OCI-M1 (cell line): ENCODE measurements around the gene ACTR5.

Source experiments
- DNase-seq: peaks from one replicate; lab custom pipeline; 2025; lab: John Stamatoyannopoulos, UW

Gene ACTR5

DNA sequence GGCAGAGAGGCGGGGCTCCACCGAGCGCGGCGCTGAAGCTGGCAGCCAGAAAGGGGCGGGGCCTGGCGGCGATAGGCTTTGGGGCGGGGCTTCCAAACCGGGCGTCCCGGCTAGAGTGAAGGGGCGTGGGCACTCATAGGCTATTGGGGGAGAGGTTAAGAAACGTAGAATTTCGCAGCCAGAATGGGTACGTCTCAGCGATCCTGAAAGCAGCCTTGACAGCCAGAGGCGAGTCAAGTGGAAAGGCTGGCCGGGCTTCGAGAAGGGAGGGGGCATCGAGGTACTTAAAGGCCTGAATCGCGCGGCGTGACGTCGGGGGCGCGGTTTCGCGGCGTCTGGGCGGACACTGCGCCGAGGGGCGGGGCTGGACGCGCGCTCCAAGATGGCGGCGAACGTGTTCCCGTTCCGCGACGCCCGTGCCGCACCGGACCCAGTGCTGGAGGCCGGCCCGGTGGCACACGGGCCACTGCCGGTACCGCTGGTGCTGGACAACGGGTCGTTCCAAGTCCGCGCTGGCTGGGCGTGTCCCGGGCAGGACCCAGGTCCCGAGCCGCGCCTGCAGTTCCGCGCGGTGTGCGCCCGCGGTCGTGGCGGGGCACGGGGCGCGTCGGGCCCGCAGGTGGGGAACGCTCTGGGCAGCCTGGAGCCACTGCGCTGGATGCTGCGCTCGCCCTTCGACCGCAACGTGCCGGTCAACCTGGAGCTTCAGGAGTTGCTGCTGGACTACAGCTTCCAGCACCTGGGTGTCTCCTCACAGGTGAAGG lies at the start of gene ACTR5:
Gene ACTR5, plus strand, starts transcription at position 364 of the 764 bp plus-strand sequence. Its CDS starts 19 bp downstream, at position 383.
- DNase-seq, result peak; percentile 97

DNA sequence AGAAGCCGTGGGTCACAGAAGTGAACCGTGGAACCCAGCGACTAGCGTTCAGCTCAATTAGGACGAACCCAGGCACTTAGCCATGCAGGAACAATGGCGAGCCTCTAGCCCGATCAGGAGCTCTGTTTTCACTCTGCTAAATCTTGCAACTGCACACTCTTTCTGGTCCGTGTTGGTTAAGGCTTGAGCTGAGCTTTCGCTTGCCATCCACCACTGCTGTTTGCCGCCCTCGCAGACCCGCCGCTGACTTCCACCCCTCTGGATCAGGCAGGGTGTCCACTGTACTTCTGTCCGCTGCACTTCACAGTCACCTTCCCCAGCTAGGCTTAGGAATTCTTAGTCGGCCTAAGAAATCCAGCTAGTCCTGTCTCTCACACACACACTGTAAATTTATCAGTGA lies 49.7 kb upstream of the ACTR5 start:
- DNase-seq, result no peak

- no peak for DNase-seq
Measured at GRCh38 chr20:38700141-38700540, 48.1 kb upstream of the ACTR5 start.

- no peak for DNase-seq
Measured at GRCh38 chr20:38700926-38701325, 47.3 kb upstream of the ACTR5 start.

- no peak for DNase-seq
Measured at GRCh38 chr20:38703526-38703925, 44.7 kb upstream of the ACTR5 start.

DNA sequence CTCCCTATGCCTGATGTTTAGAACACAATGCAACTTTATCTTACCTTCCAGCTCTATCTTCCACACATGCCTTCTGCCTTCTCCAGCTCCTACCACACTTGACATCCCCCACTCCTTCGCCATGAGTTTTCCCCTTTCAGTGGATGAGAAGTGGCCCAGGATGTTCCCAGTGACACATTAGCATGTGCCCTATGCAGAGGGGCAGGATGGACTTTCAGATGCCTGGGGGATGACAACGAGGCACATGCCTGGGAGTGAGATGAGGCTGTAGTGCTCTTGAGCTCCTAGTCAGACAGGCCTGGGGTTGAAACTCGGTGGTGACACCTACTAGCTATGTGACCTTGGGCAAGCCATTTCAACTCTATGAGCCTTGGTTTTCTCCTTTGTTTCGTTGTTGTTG lies 44.1 kb upstream of the ACTR5 start:
- no peak for DNase-seq

DNA sequence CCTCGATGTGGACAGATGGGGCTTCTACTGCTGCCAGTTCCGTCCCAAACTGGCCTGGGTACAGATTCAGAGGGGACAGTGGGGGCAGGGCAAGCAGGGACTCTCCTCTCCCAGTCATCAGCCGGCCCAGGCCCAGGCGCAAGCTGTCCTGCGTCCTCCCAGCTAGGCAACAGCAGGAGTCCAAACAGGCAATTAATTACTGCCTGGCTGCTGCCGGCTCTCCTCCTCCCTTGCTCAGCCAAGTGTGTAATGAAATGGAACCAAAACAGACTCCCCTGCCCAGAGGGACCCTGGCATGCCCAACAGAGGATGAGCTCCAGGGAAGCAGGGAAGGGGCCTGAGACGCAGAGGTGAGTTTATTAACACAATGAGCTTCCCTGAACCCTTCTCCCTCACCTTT lies 41.8 kb upstream of the ACTR5 start:
- no peak for DNase-seq

- no peak for DNase-seq
Measured at GRCh38 chr20:38714308-38714707, 34.0 kb upstream of the ACTR5 start.

GRCh38 chr20:38715646-38716045 lies 32.6 kb upstream of the ACTR5 start:
- DNase-seq, result no peak

DNA sequence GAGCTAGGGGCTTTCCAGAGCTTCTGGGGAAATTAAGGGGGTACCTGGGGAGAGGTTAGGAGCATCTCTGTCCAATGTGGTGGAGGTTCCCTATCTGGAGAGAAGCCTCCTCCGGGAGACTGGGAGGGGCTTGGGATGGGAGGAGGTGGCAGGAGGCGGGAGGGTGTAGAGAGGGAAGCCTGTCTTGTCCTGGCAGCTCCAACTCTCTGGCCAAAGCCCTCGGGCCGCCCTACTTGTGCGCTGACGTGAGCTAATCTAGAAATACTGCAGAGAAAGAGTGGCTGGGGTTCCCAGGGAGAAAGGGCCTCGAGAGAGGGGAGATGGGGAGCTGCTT lies 25.6 kb upstream of the ACTR5 start:
- no peak for DNase-seq

DNA sequence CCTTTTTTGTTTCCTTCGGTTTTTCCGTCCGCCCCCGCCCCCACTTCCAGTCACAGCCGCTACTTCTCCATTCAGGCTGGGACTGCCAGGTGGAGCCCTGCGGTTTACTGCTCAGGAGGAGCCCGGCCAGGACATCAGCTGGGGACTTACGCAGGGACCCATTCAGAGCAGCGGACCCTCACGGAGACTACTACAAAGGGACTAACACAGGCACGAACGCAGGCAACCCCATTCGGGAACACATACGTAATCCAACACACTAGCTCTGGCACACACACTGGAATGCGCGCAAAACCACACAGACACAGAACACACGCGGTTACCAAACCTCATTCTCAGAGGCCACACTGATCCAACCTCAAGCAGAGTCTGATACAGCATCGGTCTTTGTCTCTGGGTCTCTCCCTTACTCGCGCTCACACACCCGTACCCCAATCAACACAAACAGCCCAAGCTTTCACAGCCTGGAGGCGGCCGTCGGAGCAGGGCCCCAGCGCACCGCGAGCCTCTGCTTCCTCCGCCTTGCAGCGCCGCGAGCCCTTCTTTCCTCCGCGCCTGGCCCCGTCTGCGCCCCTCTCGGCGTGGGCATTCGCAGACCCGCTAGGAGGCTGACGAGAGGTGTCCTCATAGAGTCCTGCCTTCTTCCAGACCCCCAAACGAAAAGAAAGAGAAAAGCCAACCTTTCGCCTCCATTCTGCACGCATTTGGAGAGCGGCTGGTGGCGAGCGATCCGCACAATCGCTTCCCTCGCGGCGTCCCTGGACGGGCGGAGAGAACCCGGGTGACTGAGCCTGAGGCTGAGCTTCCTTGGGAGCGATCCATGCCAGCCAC lies 25.0 kb upstream of the ACTR5 start:
- no peak for DNase-seq

GRCh38 chr20:38723848-38724625 lies 24.2 kb upstream of the ACTR5 start, which contains the start of gene SLC32A1:
TSS of gene SLC32A1 (plus strand) at chr20:38724486. CDS start at chr20:38724725, 239 bp downstream.
- DNase-seq, result no peak

DNA sequence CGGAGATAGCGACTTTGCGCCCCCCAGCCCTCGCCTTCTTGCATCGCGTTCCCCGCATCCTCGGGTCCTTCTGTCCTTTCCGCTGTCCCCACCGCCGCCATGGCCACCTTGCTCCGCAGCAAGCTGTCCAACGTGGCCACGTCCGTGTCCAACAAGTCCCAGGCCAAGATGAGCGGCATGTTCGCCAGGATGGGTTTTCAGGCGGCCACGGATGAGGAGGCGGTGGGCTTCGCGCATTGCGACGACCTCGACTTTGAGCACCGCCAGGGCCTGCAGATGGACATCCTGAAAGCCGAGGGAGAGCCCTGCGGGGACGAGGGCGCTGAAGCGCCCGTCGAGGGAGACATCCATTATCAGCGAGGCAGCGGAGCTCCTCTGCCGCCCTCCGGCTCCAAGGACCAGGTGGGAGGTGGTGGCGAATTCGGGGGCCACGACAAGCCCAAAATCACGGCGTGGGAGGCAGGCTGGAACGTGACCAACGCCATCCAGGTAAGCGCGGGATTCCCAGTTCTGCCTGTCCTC lies 23.6 kb upstream of the ACTR5 start:
- DNase-seq, result no peak

DNA sequence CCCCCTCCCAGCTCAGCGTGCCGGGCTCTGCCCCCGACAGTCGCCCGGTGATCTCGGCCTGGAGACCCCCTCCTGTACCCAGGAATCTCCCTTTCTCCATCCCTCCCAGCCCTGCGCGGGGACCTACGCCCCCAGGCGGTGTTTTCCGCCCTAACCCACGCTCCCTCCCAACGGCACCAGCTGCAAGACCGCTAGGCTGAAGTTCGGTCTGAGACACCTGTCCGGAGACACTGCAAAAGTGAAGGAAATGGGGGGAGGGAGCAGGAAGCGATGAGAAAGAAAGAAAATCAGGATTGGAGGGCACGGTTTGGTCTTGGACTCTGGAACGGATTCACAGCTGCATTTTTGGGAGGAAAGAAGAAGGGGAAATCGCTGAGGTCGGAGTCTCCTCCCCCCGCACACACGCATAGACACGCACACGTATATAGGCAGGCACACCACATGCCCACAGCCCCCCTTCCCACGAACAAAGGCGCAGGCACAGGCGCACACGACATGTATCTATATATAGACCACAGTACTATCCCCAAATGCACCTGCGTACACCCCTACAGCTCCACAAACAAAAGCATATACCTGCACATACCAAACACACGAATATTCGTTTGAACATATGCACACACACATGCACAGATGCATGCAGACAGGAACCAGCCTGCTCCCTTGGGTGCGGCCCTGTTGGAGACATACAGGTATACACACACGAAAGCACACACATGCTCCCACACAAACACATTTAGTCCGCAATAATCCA lies 22.9 kb upstream of the ACTR5 start:
- no peak for DNase-seq

DNA sequence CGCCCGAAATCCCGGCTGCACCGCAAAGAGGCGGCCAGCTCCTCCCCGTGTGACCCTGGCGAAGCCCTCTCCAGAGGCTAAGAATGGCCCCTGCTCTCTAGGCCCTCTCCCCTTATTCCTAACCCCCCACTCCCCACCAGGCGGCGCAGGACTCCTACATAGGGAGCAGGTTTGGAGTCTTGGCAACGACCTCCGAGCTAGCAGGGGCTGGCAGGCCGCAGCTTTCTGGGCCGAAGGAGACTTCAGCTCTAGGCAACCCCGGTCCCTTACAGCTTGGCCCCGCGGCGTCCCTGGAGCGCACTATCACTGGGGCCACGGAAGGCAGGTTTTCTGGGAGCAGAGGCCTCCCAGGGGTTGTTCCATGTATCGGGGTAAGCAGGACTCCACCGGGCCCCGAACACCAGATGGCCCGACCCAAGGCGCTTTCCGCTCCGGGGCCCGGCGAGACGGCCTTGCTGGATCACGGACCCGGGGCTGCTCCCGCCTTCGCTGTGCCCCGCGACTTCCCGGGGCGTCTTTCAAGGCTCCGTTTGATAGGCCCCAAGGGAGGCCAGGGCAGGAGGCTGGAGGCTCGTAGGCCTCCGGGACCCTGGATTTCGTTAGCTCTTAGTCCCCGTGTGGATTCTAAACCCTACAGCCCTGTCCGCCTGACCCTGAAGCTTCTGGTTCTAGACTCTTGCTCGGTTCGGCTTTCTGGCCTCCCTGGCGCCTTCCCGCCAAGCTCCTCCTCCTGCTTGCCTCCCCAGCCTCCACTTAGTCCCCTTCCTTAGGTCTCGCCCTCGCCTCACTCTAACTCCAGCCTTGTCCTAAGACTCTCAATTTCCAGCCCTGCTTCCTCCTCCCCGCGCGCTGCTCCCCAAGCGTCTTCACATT lies 22.1 kb upstream of the ACTR5 start:
- DNase-seq, result peak; percentile 14

DNA sequence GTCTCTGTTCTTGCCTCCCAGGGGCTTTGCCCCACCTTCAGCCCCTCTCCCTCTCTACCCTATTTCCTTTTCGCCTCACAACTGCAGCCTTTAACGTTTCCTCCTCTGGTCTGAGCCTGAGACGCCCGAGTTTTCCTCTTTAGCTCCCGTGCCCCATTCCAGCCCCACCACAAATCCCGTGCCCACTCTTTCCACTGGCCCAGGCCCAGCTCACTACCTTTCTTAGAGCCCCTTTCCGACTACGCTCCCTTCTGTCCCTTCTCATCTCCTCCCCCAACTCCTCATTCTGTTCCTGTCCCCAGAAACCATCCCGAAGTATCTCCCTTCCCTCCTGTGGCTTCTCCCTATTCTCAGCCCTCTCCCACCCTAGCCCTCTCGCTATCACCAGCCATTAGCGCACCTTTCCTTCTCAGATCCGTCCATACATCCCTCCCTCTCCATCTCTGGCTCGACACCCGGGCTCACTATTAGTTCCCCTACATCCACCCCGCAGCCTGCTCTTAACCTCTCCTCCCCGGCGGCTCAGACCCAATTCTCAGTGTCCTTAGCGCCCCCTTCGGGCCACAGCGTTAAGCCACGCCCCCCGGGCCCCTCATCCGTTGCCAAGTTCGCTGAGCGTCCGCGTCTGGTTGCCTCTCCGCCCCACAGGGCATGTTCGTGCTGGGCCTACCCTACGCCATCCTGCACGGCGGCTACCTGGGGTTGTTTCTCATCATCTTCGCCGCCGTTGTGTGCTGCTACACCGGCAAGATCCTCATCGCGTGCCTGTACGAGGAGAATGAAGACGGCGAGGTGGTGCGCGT lies 21.3 kb upstream of the ACTR5 start:
- DNase-seq, result peak; percentile 53

DNA sequence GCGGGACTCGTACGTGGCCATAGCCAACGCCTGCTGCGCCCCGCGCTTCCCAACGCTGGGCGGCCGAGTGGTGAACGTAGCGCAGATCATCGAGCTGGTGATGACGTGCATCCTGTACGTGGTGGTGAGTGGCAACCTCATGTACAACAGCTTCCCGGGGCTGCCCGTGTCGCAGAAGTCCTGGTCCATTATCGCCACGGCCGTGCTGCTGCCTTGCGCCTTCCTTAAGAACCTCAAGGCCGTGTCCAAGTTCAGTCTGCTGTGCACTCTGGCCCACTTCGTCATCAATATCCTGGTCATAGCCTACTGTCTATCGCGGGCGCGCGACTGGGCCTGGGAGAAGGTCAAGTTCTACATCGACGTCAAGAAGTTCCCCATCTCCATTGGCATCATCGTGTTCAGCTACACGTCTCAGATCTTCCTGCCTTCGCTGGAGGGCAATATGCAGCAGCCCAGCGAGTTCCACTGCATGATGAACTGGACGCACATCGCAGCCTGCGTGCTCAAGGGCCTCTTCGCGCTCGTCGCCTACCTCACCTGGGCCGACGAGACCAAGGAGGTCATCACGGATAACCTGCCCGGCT lies 20.6 kb upstream of the ACTR5 start:
- DNase-seq, result no peak

DNA sequence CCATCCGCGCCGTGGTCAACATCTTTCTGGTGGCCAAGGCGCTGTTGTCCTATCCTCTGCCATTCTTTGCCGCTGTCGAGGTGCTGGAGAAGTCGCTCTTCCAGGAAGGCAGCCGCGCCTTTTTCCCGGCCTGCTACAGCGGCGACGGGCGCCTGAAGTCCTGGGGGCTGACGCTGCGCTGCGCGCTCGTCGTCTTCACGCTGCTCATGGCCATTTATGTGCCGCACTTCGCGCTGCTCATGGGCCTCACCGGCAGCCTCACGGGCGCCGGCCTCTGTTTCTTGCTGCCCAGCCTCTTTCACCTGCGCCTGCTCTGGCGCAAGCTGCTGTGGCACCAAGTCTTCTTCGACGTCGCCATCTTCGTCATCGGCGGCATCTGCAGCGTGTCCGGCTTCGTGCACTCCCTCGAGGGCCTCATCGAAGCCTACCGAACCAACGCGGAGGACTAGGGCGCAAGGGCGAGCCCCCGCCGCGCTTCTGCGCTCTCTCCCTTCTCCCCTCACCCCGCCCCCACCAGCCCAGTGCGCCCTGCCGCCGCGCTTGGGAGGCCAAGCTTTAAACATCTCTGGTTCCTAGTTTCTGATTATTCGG lies 20.0 kb upstream of the ACTR5 start:
- DNase-seq, result no peak
